ENCODE data around the gene TBL3.
A peak's percentile ranks its signal among the peaks of the same experiment; 100 is the strongest.

DNA sequence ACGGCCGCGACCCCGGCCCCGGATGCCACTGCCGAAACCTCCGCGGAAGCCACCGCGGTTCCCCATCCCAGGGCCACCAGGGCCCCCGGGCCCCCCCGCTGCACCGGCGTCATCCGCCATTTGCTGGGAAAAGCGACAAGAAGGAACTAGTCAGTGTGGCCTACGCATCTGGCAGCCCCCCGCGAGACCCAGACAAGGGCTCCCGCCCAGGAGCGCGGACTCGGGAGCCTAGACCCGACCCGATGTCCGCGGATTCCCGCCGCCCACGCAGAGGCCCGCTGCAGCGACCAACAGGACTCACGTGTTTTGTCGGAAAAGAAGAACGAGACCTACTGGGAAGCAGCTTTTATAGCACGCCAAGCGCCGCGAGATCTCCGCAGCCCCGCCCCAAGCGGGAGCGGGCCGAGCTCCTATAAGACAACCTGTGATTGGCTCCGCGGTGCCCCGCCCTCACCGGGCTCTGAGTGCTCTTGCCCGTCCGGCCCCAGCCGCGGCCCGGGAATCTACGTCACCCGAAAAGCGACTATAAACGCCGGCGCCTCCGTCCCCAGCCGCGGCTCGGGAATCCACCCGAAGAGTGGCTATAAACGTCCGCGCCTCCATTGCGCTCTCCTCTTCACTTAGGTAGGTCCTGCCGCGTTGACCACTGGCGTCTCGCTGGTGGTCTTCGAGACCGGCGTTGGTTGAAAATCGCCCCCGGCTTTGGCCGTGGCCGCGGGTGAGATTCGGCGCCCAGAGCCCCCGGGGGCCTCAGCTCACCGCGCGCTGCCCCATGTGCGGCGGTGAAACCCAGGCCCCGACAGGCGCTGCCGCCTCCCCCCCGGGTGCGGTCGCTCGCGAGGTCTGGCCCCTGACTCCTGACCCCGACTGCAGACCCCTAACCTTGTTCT, 7.1 kb upstream of the TBL3 start, which contains the start of gene RPS2:
- TF ChIP-seq, protein P1, sequence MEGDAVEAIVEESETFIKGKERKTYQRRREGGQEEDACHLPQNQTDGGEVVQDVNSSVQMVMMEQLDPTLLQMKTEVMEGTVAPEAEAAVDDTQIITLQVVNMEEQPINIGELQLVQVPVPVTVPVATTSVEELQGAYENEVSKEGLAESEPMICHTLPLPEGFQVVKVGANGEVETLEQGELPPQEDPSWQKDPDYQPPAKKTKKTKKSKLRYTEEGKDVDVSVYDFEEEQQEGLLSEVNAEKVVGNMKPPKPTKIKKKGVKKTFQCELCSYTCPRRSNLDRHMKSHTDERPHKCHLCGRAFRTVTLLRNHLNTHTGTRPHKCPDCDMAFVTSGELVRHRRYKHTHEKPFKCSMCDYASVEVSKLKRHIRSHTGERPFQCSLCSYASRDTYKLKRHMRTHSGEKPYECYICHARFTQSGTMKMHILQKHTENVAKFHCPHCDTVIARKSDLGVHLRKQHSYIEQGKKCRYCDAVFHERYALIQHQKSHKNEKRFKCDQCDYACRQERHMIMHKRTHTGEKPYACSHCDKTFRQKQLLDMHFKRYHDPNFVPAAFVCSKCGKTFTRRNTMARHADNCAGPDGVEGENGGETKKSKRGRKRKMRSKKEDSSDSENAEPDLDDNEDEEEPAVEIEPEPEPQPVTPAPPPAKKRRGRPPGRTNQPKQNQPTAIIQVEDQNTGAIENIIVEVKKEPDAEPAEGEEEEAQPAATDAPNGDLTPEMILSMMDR (IDR thresholded peaks at IDR 0.05), result no peak
- peak; percentile 93 for TF ChIP-seq POLR2A (IDR thresholded peaks at IDR 0.05)

All from right lobe of liver (tissue), 4 donors.